Measurements from ENCODE around the gene SARDH. TPM values are rescaled to one million over a fixed set of nuclear protein-coding genes. Genes with fewer than 3 reads are reported as not detected.

SARDH gene
- total and polyA plus RNA-seq, 2 of the 8 experiments (the other 6 are each of a cell fraction or from before 2014, with no cell fraction given): 6.4 to 7.4 TPM

GRCh38 chr9:133733796-133734533 is 4.2 kb downstream of the SARDH start:
- H3K4ac ChIP-seq (replicated peaks; ENCODE audit: insufficient read length, low read depth, low read length): no peak overlapping the region
- no peak overlapping the region; a peak in 1 of 4 replicates for H3K4me2 ChIP-seq (ENCODE audit: insufficient read depth in 1 of 2, low read depth in 2 of 2, low read length in 2 of 2)
- H3K79me2 ChIP-seq (ENCODE audit: control insufficient read depth in 1 of 2, insufficient read depth in 2 of 2, low read length in 2 of 2): no peaks in the 10 kb centered on the region
- no peak overlapping the region for H2BK120ac ChIP-seq (replicated peaks; ENCODE audit: low read depth, low read length)
- H2BK12ac ChIP-seq (ENCODE audit: low read depth, low read length): no peak overlapping the region
- no peak overlapping the region for H3K23ac ChIP-seq (ENCODE audit: insufficient read length)
- H4K20me1 ChIP-seq (replicated peaks in 1 of 2; ENCODE audit: control insufficient read depth in 1 of 2, insufficient read depth in 2 of 2, low read length in 2 of 2): peaks cover 0 to 3% of the 10 kb centered on the region in 2 experiments
- H3K56ac ChIP-seq (replicated peaks; ENCODE audit: insufficient read length, low read depth, low read length): no peak overlapping the region
- ChIA-PET CTCF (ENCODE audit: partially characterized antibody) (interaction anchor here (0.9 to 8.8 kb wide), 9 partner anchors 9 to 204 kb away, joined by 3 to 44 read pairs (median 5); no protein-coding TSS in a partner anchor), POLR2A (ENCODE audit: partially characterized antibody) (interaction anchor here (1.1 kb wide), 1 partner anchor 194 kb away, joined by 3 read pairs; no protein-coding TSS in a partner anchor)
- no peak overlapping the region for H3K14ac ChIP-seq (ENCODE audit: insufficient read length)
- WGBS, 2 experiments (ENCODE audit: extremely low coverage in 1 of 2, insufficient coverage in 1 of 2, insufficient read length in 1 of 2, insufficient replicate concordance in 2 of 2, low coverage in 1 of 2, low lambda C conversion rate in 2 of 2, missing lambda C conversion rate in 1 of 2): 93% methylated on average over 18 of the region's 21 CpGs; no CpG with 5 or more reads in 1 of the 2 experiments
- no peak overlapping the region for H3K18ac ChIP-seq (ENCODE audit: extremely low read depth, low read length)
- H4K5ac ChIP-seq (ENCODE audit: insufficient read length, low read depth, low read length): no peak overlapping the region
- H2BK20ac ChIP-seq (ENCODE audit: low read length): no peak overlapping the region
- H2AFZ ChIP-seq (ENCODE audit: low read length): no peak overlapping the region
- no peak overlapping the region for H3K4me3 ChIP-seq (ENCODE audit: extremely low read depth in 1 of 4, insufficient read depth in 2 of 4, low read depth in 3 of 4, low read length in 4 of 4)
- peaks cover 0 to 29% (median 23%) of the 10 kb centered on the region in 4 experiments; a peak in 6 of 7 replicates for H3K4me1 ChIP-seq (replicated peaks in 1 of 4; ENCODE audit: control insufficient read depth in 3 of 4, insufficient read depth in 4 of 4, low read length in 3 of 4)
- no peak for FAIRE-seq
- no peak overlapping the region for H3K9ac ChIP-seq (replicated peaks in 1 of 4; ENCODE audit: extremely low read depth in 1 of 4, low read depth in 3 of 4, low read length in 3 of 4)
- no peaks in the 10 kb centered on the region for H3K79me1 ChIP-seq (ENCODE audit: low read depth, low read length)
- H3K27me3 ChIP-seq (replicated peaks in 1 of 4; ENCODE audit: control insufficient read depth in 3 of 4, extremely low read depth in 1 of 4, insufficient read depth in 3 of 4, low read length in 3 of 4): no peaks in the 10 kb centered on the region
- no peak overlapping the region for H4K8ac ChIP-seq (ENCODE audit: extremely low read depth, insufficient read depth, low read length)
- H4K91ac ChIP-seq (replicated peaks; ENCODE audit: insufficient read length, low read length): peak overlapping the region; percentile 40
- TF ChIP-seq SRF (IDR thresholded peaks at IDR 0.05; ENCODE audit: low read depth, low read length): no peak
- TF ChIP-seq BRCA1 (IDR thresholded peaks at IDR 0.05; ENCODE audit: low read depth, low read length): peak; percentile 66
- 0 out of 2 replicates have a peak, but pooled peaks have one; percentile 16 for TF ChIP-seq KDM1A (IDR thresholded peaks at IDR 0.05; ENCODE audit: borderline replicate concordance, low read length)
- H2BK15ac ChIP-seq (ENCODE audit: low read length): no peak overlapping the region
- DNase-seq (ENCODE audit: low read depth in 1 of 2, low spot score in 2 of 2): no peak
- H2AK5ac ChIP-seq (ENCODE audit: low read depth, low read length): no peak overlapping the region
- no peaks in the 10 kb centered on the region for H3K9me3 ChIP-seq (ENCODE audit: insufficient read depth in 2 of 2, low read depth in 1 of 2, low read length in 1 of 2)
- no peak overlapping the region for H3K27ac ChIP-seq (ENCODE audit: low read depth, low read length)
- H3K36me3 ChIP-seq (ENCODE audit: control insufficient read depth in 2 of 4, insufficient read depth in 4 of 4, low read length in 3 of 4): no peaks in the 10 kb centered on the region
- no peak overlapping the region for H2BK5ac ChIP-seq (ENCODE audit: low read depth, low read length)
- peaks cover 2% of the 10 kb centered on the region; the same call in 1 of the 2 replicates for H3K23me2 ChIP-seq (ENCODE audit: low read depth, low read length)
